IMR-90 (cell line): ENCODE measurements around the gene OR10Z1. TPM values are rescaled to one million over a fixed set of nuclear protein-coding genes. Genes with fewer than 3 reads are reported as not detected.

Experiments
- ATAC-seq: fragments of 200-7000 bp; cut with Tn5 transposase; 2 replicates; pipeline ENCODE4 v1.9.1; 2020; ENCODE audit warnings: low read depth, mild to moderate bottlenecking, moderate library complexity
- BruUV-seq: library from RNA; stranded (reverse); fragments of 400-500 nt; replicated peaks from 2 replicates; lab custom pipeline; 2021; lab: Mats Ljungman, UMichigan
- CTCF ChIA-PET: fragments of 300-600 bp; formaldehyde crosslinking; extraction: SDS; loops from one replicate; lab custom pipeline; 2021; ENCODE audit warnings: antibody characterized with exemption; lab: Yijun Ruan, JAX
- POLR2A ChIA-PET: fragments of 300-600 bp; sonication (Branson Sonifier 250); formaldehyde crosslinking; loops from one replicate; lab custom pipeline; 2022; ENCODE audit warnings: antibody characterized with exemption; ENCODE audit not compliant: unreplicated experiment; lab: Charles Lee
- DNase-seq: peaks from one replicate; pipeline ENCODE4 v3.0.0; 2013
- H2AFZ ChIP-seq: replicated peaks from 2 replicates; pipeline ENCODE3; 2013; ENCODE audit warnings: low read length, mild to moderate bottlenecking; ENCODE audit not compliant: poor library complexity
- H2AK5ac ChIP-seq: 2 replicates; pipeline ENCODE4 v1.6.1; 2013; ENCODE audit warnings: low read depth, low read length, inconsistent platforms
- H2AK9ac ChIP-seq: replicated peaks from 2 replicates; pipeline ENCODE3; 2013; ENCODE audit warnings: mild to moderate bottlenecking, low read depth, low read length, moderate library complexity; ENCODE audit not compliant: poor library complexity
- H2BK120ac ChIP-seq: 2 replicates; pipeline ENCODE4 v1.6.1; 2013; ENCODE audit warnings: low read depth, low read length, inconsistent platforms
- H2BK15ac ChIP-seq: 3 replicates; pipeline ENCODE4 v1.6.1; 2013; ENCODE audit warnings: low read depth, low read length, inconsistent platforms
- H2BK20ac ChIP-seq: 2 replicates; pipeline ENCODE4 v1.6.1; 2013; ENCODE audit warnings: low read depth, mild to moderate bottlenecking, inconsistent platforms, low read length, moderate library complexity
- H2BK5ac ChIP-seq: 2 replicates; pipeline ENCODE4 v1.6.1; 2013; ENCODE audit warnings: mild to moderate bottlenecking, low read depth, low read length, inconsistent platforms; ENCODE audit not compliant: poor library complexity, severe bottlenecking
- H3K14ac ChIP-seq: replicated peaks from 2 replicates; pipeline ENCODE4 v1.6.1; 2013; ENCODE audit warnings: low read depth, low read length, inconsistent platforms
- H3K18ac ChIP-seq: 2 replicates; pipeline ENCODE4 v1.6.1; 2013; ENCODE audit warnings: low read depth, low read length, control low read depth
- H3K23ac ChIP-seq: 2 replicates; pipeline ENCODE4 v1.6.1; 2013; ENCODE audit warnings: low read depth, low read length, inconsistent platforms
- H3K27ac ChIP-seq: 2 replicates; pipeline ENCODE4 v1.5.1; 2013; ENCODE audit warnings: mild to moderate bottlenecking, control low read depth, low read length; ENCODE audit not compliant: insufficient read depth
- H3K27me3 ChIP-seq: 2 replicates; pipeline ENCODE4 v1.6.1; 2013; ENCODE audit warnings: low read length; ENCODE audit not compliant: control insufficient read depth, insufficient read depth
- H3K36me3 ChIP-seq: 2 replicates; pipeline ENCODE4 v1.6.1; 2013; ENCODE audit warnings: low read length, mixed read lengths; ENCODE audit not compliant: control insufficient read depth, insufficient read depth
- H3K4ac ChIP-seq: 2 replicates; pipeline ENCODE4 v1.6.1; 2013; ENCODE audit warnings: low read depth, low read length, inconsistent platforms
- H3K4me1 ChIP-seq: 2 replicates; pipeline ENCODE4 v1.6.1; 2013; ENCODE audit warnings: low read length, mixed read lengths; ENCODE audit not compliant: control insufficient read depth, insufficient read depth
- H3K4me2 ChIP-seq: 2 replicates; pipeline ENCODE4 v1.6.1; 2013; ENCODE audit warnings: low read depth, mild to moderate bottlenecking, control low read depth, low read length, moderate library complexity
- H3K4me3 ChIP-seq: 2 replicates; pipeline ENCODE4 v1.5.1; 2013; ENCODE audit warnings: low read depth, mild to moderate bottlenecking, control low read depth, low read length, moderate library complexity; ENCODE audit not compliant: insufficient read depth
- H3K56ac ChIP-seq: 2 replicates; pipeline ENCODE4 v1.6.1; 2013; ENCODE audit warnings: low read length, inconsistent platforms; ENCODE audit not compliant: insufficient read depth; ENCODE audit errors: extremely low read depth
- H3K79me1 ChIP-seq, 2 experiments: 2 replicates each; pipeline ENCODE4 v1.6.1; 2013; ENCODE audit warnings: low read length in 2 of 2, inconsistent platforms in 1 of 2, low read depth in 1 of 2
- H3K9ac ChIP-seq: 2 replicates; pipeline ENCODE4 v1.6.1; 2013; ENCODE audit warnings: low read depth, low read length, control low read depth
- H3K9me1 ChIP-seq: 2 replicates; pipeline ENCODE4 v1.6.1; 2013; ENCODE audit warnings: low read length, inconsistent platforms; ENCODE audit not compliant: insufficient read depth
- H3K9me3 ChIP-seq: 2 replicates; pipeline ENCODE4 v1.6.1; 2013; ENCODE audit warnings: low read length; ENCODE audit not compliant: control insufficient read depth, insufficient read depth
- H4K20me1 ChIP-seq: 2 replicates; pipeline ENCODE4 v1.6.1; 2013; ENCODE audit warnings: low read length, inconsistent platforms; ENCODE audit not compliant: insufficient read depth
- H4K5ac ChIP-seq: 2 replicates; pipeline ENCODE4 v1.6.1; 2013; ENCODE audit warnings: mild to moderate bottlenecking, low read depth, low read length, control low read depth
- H4K8ac ChIP-seq, 2 experiments: 2 replicates each; pipeline ENCODE4 v1.6.1; 2013; ENCODE audit warnings: low read depth in 2 of 2, low read length in 2 of 2, control low read depth in 1 of 2, inconsistent platforms in 1 of 2
- H4K91ac ChIP-seq: 2 replicates; pipeline ENCODE4 v1.6.1; 2013; ENCODE audit warnings: low read depth, low read length, inconsistent platforms; ENCODE audit not compliant: insufficient read depth
- BHLHE40 ChIP-seq: fragments of 150-350 bp; IDR thresholded peaks from 2 replicates; pipeline ENCODE4 v1.6.1; 2016; ENCODE audit warnings: mild to moderate bottlenecking, low read depth, low read length
- CEBPB ChIP-seq: IDR thresholded peaks from 2 replicates; pipeline ENCODE4 v1.6.1; 2012; ENCODE audit warnings: low read depth, low read length, improper control_type of control experiment
- CHD1 ChIP-seq: IDR thresholded peaks from 2 replicates; pipeline ENCODE4 v1.6.1; 2012; ENCODE audit warnings: low read depth, low read length, improper control_type of control experiment
- FOS ChIP-seq: fragments of 150-350 bp; IDR thresholded peaks from 2 replicates; pipeline ENCODE4 v1.6.1; 2016; ENCODE audit warnings: low read depth, low read length
- MAFK ChIP-seq: IDR thresholded peaks from 2 replicates; pipeline ENCODE4 v1.6.1; 2012; ENCODE audit warnings: low read depth, low read length, improper control_type of control experiment
- MAZ ChIP-seq: IDR thresholded peaks from 2 replicates; pipeline ENCODE4 v1.6.1; 2012; ENCODE audit warnings: low read depth, mild to moderate bottlenecking, low read length, improper control_type of control experiment, moderate library complexity, borderline replicate concordance
- MXI1 ChIP-seq: IDR thresholded peaks from 2 replicates; pipeline ENCODE4 v1.6.1; 2012; ENCODE audit warnings: low read depth, mild to moderate bottlenecking, low read length, moderate library complexity, borderline replicate concordance
- NFE2L2 ChIP-seq: fragments of 150-350 bp; IDR thresholded peaks from 2 replicates; pipeline ENCODE4 v1.6.1; 2016; ENCODE audit warnings: low read depth, mild to moderate bottlenecking, low read length
- POLR2A ChIP-seq: IDR thresholded peaks from 2 replicates; pipeline ENCODE4 v1.6.1; 2012; ENCODE audit warnings: mild to moderate bottlenecking, low read depth, low read length
- RAD21 ChIP-seq: IDR thresholded peaks from 2 replicates; pipeline ENCODE4 v1.6.1; 2012; ENCODE audit warnings: low read length, improper control_type of control experiment
- RCOR1 ChIP-seq: IDR thresholded peaks from 2 replicates; pipeline ENCODE4 v1.6.1; 2012; ENCODE audit warnings: mild to moderate bottlenecking, low read length, improper control_type of control experiment; ENCODE audit not compliant: insufficient replicate concordance
- RFX5 ChIP-seq: IDR thresholded peaks from 2 replicates; pipeline ENCODE4 v1.8.0; 2012; ENCODE audit warnings: low read depth, mild to moderate bottlenecking, low read length, moderate library complexity
- SMC3 ChIP-seq: fragments of 150-350 bp; IDR thresholded peaks from 2 replicates; pipeline ENCODE4 v1.6.1; 2016; ENCODE audit warnings: low read depth, mild to moderate bottlenecking, antibody characterized with exemption, low read length, moderate library complexity
- WGBS, 2 experiments: methylation state at CpG; one replicate each; pipeline versions ENCODE4 v1.1.5 to v1.1.7; 2013; ENCODE audit warnings: missing lambda C conversion rate in 2 of 2; ENCODE audit not compliant: insufficient read length in 1 of 2; ENCODE audit errors: extremely low coverage in 2 of 2; 5-methylcytosine and 5-hydroxymethylcytosine counted together
- dilution Hi-C: fragments of 300-500 bp; cut with HindIII; formaldehyde crosslinking; loops from one replicate; pipeline ENCODE4 v1.14.3; 2018; ENCODE audit warnings: low sequenced_read_pairs; ENCODE audit not compliant: unreplicated experiment
- in situ Hi-C: fragments of 300-500 bp; cut with MboI; formaldehyde crosslinking; loops from 3 replicates; pipeline ENCODE4 v1.14.3; 2019; ENCODE audit warnings: low sequenced_read_pairs, inconsistent platforms, mixed read lengths
- intact Hi-C: fragments of 100-400 bp; cut with micrococcal nuclease; formaldehyde crosslinking; loops from 2 replicates; pipeline ENCODE4 v1.10.0; 2022
- polyA plus RNA-seq, 3 experiments: library from polyadenylated mRNA; depleted of rRNA; stranded (reverse); fragments of >200 nt; gene quantifications; 2 replicates each; pipeline ENCODE4 v1.2.3, GENCODE V29; 2012; ENCODE audit warnings: low replicate concordance in 1 of 3
- total RNA-seq: library from RNA; depleted of rRNA; stranded (reverse); fragments of >200 nt; gene quantifications from 2 replicates; pipeline ENCODE4 v1.2.3, GENCODE V29; 2012
- TF ChIP-seq, protein P1 (sequence below): fragments of 150-350 bp; IDR thresholded peaks from 2 replicates; pipeline ENCODE4 v1.6.1; 2016; ENCODE audit warnings: low read depth, mild to moderate bottlenecking, low read length, moderate library complexity, borderline replicate concordance
- TF ChIP-seq, protein P2 (sequence below): conservative IDR thresholded peaks from 2 replicates; pipeline ENCODE4 v1.5.1; 2012; ENCODE audit warnings: mild to moderate bottlenecking, low read depth, low read length, improper control_type of control experiment
- TF ChIP-seq, protein P3 (sequence below): fragments of 150-350 bp; IDR thresholded peaks from 2 replicates; pipeline ENCODE4 v1.6.1; 2017; ENCODE audit warnings: mild to moderate bottlenecking, antibody characterized with exemption, low read length, low read depth

Gene OR10Z1
- total and polyA plus RNA-seq, 2 of the 4 experiments (the other 2 are of a cell fraction), result not detected

DNA sequence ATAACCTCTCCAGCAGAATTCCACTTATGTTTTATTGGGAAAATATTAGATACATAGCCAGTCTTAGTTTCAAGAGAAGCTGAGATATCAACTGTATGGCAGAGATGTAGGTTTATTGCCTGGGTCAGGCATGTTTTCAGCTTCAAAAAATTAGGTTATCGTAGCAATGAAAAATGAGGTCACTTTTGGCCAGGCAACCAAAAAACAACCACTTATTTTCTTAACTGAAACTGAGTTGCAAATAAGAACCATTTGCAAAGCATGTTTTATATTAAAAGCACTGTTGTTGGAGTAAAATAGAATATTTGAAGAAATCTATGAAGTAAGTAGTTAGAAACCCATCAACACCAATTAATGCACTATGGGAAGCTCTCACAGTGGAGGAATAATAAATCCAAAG is 45.4 kb upstream of the OR10Z1 start:
- intact Hi-C loops (no loop called here), dilution Hi-C loops (no loop called here), in situ Hi-C loops (no loop called here)
- Histone ChIP-seq H3K79me1 (no peaks in the 10 kb centered on the region), H3K9me1 (no peaks in the 10 kb centered on the region), H3K18ac (no peak overlapping the region), H2AK9ac (no peak overlapping the region), H3K56ac (no peak overlapping the region), H2AK5ac (no peak overlapping the region), H3K9me3 (0 out of 2 replicates have a peak, but pooled peaks cover 2% of the 10 kb centered on the region), H3K4me1 (no peaks in the 10 kb centered on the region), H3K14ac (no peak overlapping the region), H4K5ac (no peak overlapping the region), H3K27ac (no peak overlapping the region), H3K27me3 (no peaks in the 10 kb centered on the region), H3K36me3 (no peaks in the 10 kb centered on the region), H3K4me3 (no peak overlapping the region), H2BK5ac (no peak overlapping the region), H2AFZ (no peak overlapping the region), H4K8ac (no peak overlapping the region), H2BK20ac (no peak overlapping the region), H4K91ac (no peak overlapping the region), H4K20me1 (no peaks in the 10 kb centered on the region), H3K9ac (no peak overlapping the region), H2BK15ac (no peak overlapping the region), H3K23ac (no peak overlapping the region), H2BK120ac (no peak overlapping the region), H3K4me2 (no peak overlapping the region), H3K4ac (no peak overlapping the region)
- BruUV-seq, result no TSS peak
- no peak for ATAC-seq
- ChIA-PET CTCF (no interaction called here), POLR2A (no interaction called here)
- no peak for DNase-seq
- WGBS, 2 experiments, result no CpG with 5 or more reads among the region's 1 CpG
- no peak for TF ChIP-seq MXI1
- TF ChIP-seq CEBPB, result no peak
- no peak for TF ChIP-seq BHLHE40
- TF ChIP-seq CHD1, result no peak
- TF ChIP-seq RFX5, result no peak
- TF ChIP-seq, protein P1, sequence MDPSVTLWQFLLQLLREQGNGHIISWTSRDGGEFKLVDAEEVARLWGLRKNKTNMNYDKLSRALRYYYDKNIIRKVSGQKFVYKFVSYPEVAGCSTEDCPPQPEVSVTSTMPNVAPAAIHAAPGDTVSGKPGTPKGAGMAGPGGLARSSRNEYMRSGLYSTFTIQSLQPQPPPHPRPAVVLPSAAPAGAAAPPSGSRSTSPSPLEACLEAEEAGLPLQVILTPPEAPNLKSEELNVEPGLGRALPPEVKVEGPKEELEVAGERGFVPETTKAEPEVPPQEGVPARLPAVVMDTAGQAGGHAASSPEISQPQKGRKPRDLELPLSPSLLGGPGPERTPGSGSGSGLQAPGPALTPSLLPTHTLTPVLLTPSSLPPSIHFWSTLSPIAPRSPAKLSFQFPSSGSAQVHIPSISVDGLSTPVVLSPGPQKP, result no peak
- TF ChIP-seq, protein P2, sequence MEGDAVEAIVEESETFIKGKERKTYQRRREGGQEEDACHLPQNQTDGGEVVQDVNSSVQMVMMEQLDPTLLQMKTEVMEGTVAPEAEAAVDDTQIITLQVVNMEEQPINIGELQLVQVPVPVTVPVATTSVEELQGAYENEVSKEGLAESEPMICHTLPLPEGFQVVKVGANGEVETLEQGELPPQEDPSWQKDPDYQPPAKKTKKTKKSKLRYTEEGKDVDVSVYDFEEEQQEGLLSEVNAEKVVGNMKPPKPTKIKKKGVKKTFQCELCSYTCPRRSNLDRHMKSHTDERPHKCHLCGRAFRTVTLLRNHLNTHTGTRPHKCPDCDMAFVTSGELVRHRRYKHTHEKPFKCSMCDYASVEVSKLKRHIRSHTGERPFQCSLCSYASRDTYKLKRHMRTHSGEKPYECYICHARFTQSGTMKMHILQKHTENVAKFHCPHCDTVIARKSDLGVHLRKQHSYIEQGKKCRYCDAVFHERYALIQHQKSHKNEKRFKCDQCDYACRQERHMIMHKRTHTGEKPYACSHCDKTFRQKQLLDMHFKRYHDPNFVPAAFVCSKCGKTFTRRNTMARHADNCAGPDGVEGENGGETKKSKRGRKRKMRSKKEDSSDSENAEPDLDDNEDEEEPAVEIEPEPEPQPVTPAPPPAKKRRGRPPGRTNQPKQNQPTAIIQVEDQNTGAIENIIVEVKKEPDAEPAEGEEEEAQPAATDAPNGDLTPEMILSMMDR, result no peak
- no peak for TF ChIP-seq RAD21
- no peak for TF ChIP-seq POLR2A
- no peak for TF ChIP-seq MAZ
- TF ChIP-seq MAFK, result no peak
- TF ChIP-seq RCOR1, result no peak
- TF ChIP-seq FOS, result no peak
- TF ChIP-seq, protein P3, sequence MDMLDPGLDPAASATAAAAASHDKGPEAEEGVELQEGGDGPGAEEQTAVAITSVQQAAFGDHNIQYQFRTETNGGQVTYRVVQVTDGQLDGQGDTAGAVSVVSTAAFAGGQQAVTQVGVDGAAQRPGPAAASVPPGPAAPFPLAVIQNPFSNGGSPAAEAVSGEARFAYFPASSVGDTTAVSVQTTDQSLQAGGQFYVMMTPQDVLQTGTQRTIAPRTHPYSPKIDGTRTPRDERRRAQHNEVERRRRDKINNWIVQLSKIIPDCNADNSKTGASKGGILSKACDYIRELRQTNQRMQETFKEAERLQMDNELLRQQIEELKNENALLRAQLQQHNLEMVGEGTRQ, result no peak
- no peak for TF ChIP-seq SMC3
- TF ChIP-seq NFE2L2, result no peak
